ENCODE measurements around the gene SYTL1.

- TF ChIP-seq CTCF (IDR thresholded peaks at IDR 0.05; ENCODE audit: low read length): no peak
- no peak for TF ChIP-seq EZH2phosphoT487 (IDR thresholded peaks at IDR 0.05; ENCODE audit: low read length)
Measured at GRCh38 chr1:27325286-27325685, 16.5 kb upstream of the SYTL1 start.

All from MM.1S (cell line).